GM18519 (cell line): ENCODE data around the gene FOXA3.

Source experiments
- ATAC-seq: cut with Tn5 transposase; IDR thresholded peaks from one replicate; pipeline ENCODE4 v1.9.1; 2021; ENCODE audit warnings: mild to moderate bottlenecking, moderate library complexity; ENCODE audit not compliant: unreplicated experiment, low FRiP score

Gene FOXA3

DNA sequence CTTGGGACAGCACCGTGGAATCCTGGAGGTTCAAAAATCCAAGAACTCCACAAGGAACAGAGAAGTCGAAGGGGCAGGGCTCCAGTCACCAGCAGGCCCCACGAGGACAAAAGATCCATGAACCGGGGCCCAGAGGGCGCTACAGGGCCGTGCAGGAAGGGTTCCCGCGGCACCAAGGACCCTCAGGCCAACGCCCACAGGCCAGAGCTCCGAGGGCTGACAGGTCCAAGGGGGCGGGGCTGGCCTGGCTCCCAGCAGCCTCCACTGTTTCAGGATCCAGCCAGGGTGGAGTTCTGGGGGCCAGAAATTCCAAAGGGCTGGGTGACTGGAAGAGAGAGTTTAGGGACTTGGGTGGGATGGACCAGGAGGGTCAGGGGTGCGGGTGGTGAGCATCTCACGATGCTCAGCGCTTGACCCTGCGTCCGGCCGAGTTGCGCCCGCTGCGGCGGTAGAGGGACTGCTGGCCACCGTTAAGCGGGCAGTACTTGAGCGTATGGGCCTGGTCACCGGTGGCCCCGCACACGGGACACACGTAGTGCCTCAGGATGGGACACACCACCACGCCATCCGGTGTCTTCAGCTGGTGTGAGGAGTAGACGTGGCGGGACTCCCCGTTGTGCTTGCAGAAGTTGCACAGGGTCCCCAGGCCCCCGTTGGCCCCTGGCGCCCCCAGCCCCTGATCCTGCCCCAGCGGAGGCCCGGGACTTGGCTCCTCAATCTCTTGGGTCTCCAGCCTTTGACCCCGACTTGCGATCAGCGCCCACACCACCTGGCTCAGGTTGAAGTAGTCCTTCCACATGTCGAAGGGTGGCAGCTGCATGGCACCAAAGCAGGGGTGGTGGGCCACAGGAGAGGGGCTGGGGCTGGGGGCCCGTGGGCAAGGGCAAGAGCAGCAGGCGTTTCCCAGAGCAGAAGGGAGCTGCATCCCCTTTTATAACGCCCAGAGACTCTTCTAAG, 50.0 kb downstream of the FOXA3 start, which contains the start of gene NANOS2:
NANOS2 (minus strand) TSS at position 905 of the 957 bp plus-strand sequence; CDS start at position 820, 85 bp downstream.
- ATAC-seq, result no peak

DNA sequence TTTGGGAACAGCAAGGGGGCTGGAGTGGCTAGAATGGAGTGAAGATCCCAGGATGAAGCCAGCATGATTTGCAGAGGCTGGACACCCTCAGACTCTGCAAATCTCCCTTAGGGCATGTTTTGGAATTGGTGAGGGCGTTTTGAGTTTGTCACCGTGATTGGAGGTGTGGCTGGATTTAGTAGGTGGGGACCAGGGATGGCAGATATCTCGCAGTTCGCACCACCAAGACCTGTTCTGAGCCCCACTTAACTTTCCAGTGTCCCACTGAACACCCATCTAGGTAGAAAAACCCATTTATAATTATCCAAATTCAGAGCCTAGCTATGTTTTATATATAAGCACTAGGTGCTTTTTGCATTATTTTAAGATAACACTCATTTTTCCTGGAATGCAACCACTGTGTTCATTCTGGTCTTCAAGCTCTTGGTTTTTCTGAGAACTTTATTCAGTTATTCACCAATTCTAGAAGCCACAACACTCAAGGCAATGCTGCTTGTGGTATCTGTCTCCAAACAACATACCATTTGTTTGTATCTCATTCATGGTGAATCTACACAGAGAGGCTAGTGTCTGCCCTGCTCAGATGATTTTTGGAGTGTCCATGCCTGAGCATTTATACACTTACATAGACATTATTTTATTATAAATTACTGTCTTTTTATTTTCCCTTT, 53.4 kb downstream of the FOXA3 start:
- no peak for ATAC-seq

DNA sequence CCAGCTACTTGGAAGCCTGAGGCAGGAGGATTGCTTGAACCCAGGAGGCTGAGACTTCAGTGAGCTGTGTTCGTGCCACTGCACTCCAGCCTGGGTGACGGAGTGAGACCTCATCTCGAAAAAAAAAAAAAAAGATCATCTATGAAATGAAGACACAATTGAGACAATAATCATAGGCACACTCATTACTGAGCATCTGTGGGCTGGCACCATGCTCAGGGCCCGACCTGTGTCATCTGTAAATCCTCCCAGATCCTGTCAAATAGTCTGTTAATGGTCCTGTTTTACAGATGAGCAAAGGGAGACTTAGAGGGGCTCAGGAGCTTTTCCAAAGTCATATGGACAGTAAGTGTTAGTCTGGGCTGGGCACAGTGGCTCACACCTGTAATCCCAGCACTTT, 54.6 kb downstream of the FOXA3 start:
- no peak for ATAC-seq

DNA sequence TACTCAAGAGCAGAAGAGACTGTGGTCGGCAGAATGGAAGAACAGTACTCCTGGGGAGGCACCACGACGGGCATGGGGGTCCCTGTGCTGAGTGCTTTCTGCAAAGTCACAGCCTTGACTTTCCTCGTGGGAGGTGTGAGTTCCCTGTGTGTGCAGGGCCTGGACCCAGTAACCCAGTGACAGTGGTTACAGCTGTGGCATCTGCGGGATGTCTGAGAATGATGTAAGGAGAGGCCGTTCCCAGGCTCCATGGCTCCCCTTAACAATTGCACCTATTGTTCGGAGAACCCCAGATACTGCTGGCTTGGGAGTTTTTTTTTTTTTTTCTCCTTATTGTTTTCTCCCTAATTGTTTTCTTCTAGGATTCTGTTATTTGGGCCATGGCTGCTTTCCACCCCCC, 55.6 kb downstream of the FOXA3 start:
- no peak for ATAC-seq

DNA sequence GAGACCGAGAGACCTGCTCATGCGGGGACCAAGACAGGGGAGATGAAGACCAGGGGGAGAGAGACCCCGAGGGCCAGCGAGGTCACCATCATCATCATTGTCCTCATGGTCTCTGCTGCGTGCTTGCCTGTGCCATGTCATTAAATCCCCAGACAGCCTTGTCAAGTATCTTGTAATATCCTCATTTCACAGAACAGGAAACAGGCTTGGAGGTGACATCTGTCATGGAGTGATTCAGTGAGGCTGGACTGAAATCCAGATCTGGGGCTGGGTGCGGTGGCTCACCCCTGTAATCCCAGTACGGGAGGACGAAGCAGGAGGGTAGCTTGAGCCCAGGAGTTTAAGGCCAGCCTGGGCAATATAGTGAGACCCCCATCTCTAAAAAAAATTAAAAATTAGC, 56.3 kb downstream of the FOXA3 start:
- no peak for ATAC-seq

DNA sequence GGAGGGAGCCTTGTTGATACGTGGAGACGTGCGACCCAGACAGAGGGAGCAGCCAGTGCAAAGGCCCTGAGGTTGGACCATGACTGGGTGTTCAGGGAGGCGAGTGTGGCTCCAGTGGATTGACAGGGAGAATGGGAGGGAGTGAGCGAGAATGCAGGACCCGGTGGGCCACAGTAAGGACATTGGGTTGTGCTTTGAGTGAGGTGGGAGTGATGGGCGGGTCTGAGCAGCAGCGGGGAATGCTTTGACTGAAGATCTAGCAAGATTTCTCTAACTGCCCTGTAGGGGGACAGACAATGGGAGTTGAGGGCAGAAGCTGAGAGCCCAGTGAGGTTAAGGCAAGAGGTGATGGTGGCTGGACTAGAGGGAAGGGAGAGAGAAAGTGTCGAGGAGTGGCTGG, 58.2 kb downstream of the FOXA3 start:
- ATAC-seq, result no peak
